ENCODE results near the gene BCAR1. TPM values are rescaled to one million over a fixed set of nuclear protein-coding genes. Genes with fewer than 3 reads are reported as not detected.
"Not testable (repeated sequence)": the region's sequence is repeated elsewhere in the genome, so short reads cannot be mapped to it uniquely, and the experiment has no call there.

BCAR1 gene
- total RNA-seq, 1 donor from 2014 or later = 39.5 TPM

- Histone ChIP-seq H3K27ac (no peak overlapping the region), H3K27me3 (no peaks in the 10 kb centered on the region), H3K4me3 (no peak overlapping the region), H3K9me3 (no peaks in the 10 kb centered on the region), H3K4me1 (peaks cover 6% of the 10 kb centered on the region), H3K36me3 (no peaks in the 10 kb centered on the region)
- DNase-seq (ENCODE audit: extremely low spot score in 2 of 2) = no peak
- TF ChIP-seq POLR2AphosphoS5 (IDR thresholded peaks at IDR 0.05; ENCODE audit: insufficient read depth in 1 of 2, low read depth in 1 of 2) (no peak), POLR2A (IDR thresholded peaks at IDR 0.05) (no peak), CTCF (IDR thresholded peaks at IDR 0.05) (no peak)
- intact Hi-C loops (cut with DNase I) = no loop called here
Measured at GRCh38 chr16:75280331-75280804, 28.9 kb upstream of the BCAR1 start.

GRCh38 chr16:75279305-75279704 is 27.9 kb upstream of the BCAR1 start:
- Histone ChIP-seq H3K36me3 (no peaks in the 10 kb centered on the region), H3K9me3 (no peaks in the 10 kb centered on the region), H3K4me1 (peaks cover 6% of the 10 kb centered on the region), H3K27me3 (no peaks in the 10 kb centered on the region), H3K27ac (no peak overlapping the region), H3K4me3 (no peak overlapping the region)
- intact Hi-C loops (cut with DNase I) = no loop called here
- TF ChIP-seq CTCF (IDR thresholded peaks at IDR 0.05) (no peak), POLR2A (IDR thresholded peaks at IDR 0.05) (no peak), POLR2AphosphoS5 (IDR thresholded peaks at IDR 0.05; ENCODE audit: insufficient read depth in 1 of 2, low read depth in 1 of 2) (no peak)
- no peak for DNase-seq (ENCODE audit: extremely low spot score in 2 of 2)

GRCh38 chr16:75273054-75273925 is 21.9 kb upstream of the BCAR1 start:
- intact Hi-C loops (cut with DNase I) = no loop called here
- no peaks in the 10 kb centered on the region for H3K9me3 ChIP-seq
- H3K27ac ChIP-seq = no peak overlapping the region
- no peaks in the 10 kb centered on the region for H3K4me1 ChIP-seq
- H3K27me3 ChIP-seq = no peaks in the 10 kb centered on the region
- no peak for TF ChIP-seq POLR2A (IDR thresholded peaks at IDR 0.05)
- no peaks in the 10 kb centered on the region for H3K36me3 ChIP-seq
- no peak overlapping the region for H3K4me3 ChIP-seq
- no peak for DNase-seq (ENCODE audit: extremely low spot score in 2 of 2)

GRCh38 chr16:75272629-75273028 is 21.2 kb upstream of the BCAR1 start:
- H3K4me3 ChIP-seq; H3K9me3 ChIP-seq; H3K27me3 ChIP-seq; intact Hi-C loops (cut with DNase I); H3K27ac ChIP-seq; H3K4me1 ChIP-seq; DNase-seq (ENCODE audit: extremely low spot score in 2 of 2); H3K36me3 ChIP-seq: not testable (repeated sequence)

DNA sequence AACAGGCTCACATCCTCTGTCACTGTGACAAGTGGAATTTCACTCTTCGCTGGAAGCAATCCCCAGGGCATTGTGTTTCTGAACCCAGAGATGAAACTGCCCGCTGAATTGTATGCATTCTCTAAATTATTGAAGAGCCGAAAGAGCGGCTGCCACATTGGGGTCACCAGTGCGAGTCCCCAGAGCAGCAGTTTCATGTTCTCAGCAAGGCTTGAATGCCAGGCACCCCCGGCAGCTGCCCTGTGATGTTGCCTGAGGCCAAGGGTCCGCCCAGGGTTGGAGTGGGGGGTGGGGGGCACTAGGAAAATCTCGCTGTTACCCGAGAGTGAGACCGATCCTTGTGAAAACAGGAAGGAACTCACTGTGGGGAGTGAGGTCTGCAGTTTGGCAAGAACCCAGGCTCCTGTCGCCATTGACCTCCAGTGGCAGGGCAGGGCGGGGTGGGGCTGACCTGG is 20.7 kb upstream of the BCAR1 start:
- no peak overlapping the region for H3K27ac ChIP-seq
- no peaks in the 10 kb centered on the region for H3K36me3 ChIP-seq
- H3K9me3 ChIP-seq = no peaks in the 10 kb centered on the region
- intact Hi-C loops (cut with DNase I) = no loop called here
- DNase-seq (ENCODE audit: extremely low spot score in 2 of 2) = no peak
- H3K4me3 ChIP-seq = no peak overlapping the region
- no peaks in the 10 kb centered on the region for H3K27me3 ChIP-seq
- no peak for TF ChIP-seq CTCF (IDR thresholded peaks at IDR 0.05)
- TF ChIP-seq POLR2AphosphoS5 (IDR thresholded peaks at IDR 0.05; ENCODE audit: insufficient read depth in 1 of 2, low read depth in 1 of 2) = no peak
- TF ChIP-seq POLR2A (IDR thresholded peaks at IDR 0.05) = no peak
- peaks cover 11% of the 10 kb centered on the region for H3K4me1 ChIP-seq

GRCh38 chr16:75271441-75272096 is 20.1 kb upstream of the BCAR1 start:
- Histone ChIP-seq H3K36me3 (no peaks in the 10 kb centered on the region), H3K4me1 (peaks cover 15% of the 10 kb centered on the region), H3K9me3 (no peaks in the 10 kb centered on the region), H3K27me3 (no peaks in the 10 kb centered on the region), H3K27ac (no peak overlapping the region), H3K4me3 (no peak overlapping the region)
- TF ChIP-seq POLR2A (IDR thresholded peaks at IDR 0.05) (no peak), CTCF (IDR thresholded peaks at IDR 0.05) (no peak), POLR2AphosphoS5 (IDR thresholded peaks at IDR 0.05; ENCODE audit: insufficient read depth in 1 of 2, low read depth in 1 of 2) (no peak)
- DNase-seq (ENCODE audit: extremely low spot score in 2 of 2) = no peak
- intact Hi-C loops (cut with DNase I) = no loop called here

DNA sequence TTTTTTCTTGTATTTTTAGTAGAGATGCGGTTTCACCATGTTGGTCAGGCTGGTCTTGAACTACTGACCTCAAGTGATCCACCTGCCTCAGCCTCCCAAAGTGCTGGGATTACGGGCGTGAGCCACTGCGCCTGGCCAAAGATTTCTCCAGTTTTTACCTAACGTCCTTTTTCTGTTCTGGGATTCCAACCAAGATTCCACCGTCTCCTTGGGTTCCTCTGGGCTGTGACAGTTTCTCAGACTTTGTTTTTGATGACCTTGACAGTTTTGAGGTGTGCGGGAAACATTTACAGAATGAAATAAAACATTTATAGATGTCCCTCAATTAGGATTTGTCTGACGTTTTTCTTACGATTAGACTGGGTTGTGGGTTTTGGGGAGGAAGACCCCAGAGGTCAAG is 17.9 kb upstream of the BCAR1 start:
- H3K36me3 ChIP-seq; H3K9me3 ChIP-seq; intact Hi-C loops (cut with DNase I); H3K4me3 ChIP-seq; H3K27ac ChIP-seq; H3K27me3 ChIP-seq; DNase-seq (ENCODE audit: extremely low spot score in 2 of 2): not testable (repeated sequence)
- peaks cover 33% of the 10 kb centered on the region for H3K4me1 ChIP-seq
